Activated CD4-positive, alpha-beta T cell treated with anti-CD3 and anti-CD28 coated beads for 4 hours (primary cell): ENCODE results near the gene CD300A.

Experiments
- DNase-seq, 2 donors: peaks; one replicate each; pipeline ENCODE4 v3.0.0-alpha.2; 2020

CD300A gene

DNA sequence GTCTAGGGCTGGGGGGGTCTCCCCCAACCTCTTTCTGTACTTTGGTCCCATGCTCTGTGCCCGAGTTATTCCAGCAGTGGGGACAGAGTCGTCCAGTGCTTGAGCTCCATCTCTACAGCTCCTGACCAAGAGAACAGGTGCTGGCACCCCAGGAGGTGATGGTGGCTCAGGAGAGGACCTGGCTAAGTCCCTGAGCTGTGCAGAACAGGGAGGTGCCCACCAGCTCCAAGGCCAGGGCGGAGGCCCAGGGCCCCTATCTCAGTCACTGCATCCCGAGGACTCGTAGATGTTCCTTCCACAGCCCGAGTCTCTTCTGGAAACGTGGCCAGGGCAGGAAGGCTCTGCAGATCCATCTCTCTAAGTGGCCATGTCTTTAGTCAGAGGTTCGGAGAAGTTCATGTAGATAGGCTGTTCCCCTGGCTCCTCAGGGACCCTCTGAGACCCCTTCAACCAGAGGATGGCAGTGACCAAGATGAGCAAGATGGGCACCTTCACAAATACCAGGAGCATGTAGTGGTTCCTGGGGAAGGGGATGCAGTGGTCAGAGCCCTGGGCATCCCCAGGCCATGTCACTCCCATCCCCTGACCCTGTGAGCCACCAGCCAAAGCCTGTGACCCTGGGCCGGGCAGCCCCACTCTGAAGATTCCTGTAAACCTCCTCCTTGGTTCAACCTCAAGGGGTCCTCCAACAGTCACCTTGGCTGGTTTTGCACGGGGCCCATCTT, 56.1 kb downstream of the CD300A start:
- DNase-seq = no peak

DNA sequence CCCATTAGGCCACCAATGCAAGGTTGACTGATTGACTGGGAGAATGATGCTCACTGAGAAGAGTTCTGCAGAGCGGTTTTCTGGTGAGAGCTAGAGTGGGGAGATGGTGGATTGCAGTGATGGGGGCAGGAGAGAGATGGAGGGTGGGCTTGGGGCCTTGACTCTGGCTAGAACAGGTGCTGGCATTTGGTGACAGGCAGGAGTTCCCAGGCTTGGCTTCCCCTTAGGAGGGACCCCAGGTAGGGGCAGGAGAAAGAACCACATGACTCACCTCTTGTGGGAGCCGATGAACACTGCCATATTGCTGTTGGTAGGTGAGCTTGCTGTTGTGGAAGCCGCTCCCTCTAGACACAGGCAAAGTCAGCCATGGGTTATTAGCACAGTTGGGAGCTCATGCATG, 56.9 kb downstream of the CD300A start:
- DNase-seq = no peak

DNA sequence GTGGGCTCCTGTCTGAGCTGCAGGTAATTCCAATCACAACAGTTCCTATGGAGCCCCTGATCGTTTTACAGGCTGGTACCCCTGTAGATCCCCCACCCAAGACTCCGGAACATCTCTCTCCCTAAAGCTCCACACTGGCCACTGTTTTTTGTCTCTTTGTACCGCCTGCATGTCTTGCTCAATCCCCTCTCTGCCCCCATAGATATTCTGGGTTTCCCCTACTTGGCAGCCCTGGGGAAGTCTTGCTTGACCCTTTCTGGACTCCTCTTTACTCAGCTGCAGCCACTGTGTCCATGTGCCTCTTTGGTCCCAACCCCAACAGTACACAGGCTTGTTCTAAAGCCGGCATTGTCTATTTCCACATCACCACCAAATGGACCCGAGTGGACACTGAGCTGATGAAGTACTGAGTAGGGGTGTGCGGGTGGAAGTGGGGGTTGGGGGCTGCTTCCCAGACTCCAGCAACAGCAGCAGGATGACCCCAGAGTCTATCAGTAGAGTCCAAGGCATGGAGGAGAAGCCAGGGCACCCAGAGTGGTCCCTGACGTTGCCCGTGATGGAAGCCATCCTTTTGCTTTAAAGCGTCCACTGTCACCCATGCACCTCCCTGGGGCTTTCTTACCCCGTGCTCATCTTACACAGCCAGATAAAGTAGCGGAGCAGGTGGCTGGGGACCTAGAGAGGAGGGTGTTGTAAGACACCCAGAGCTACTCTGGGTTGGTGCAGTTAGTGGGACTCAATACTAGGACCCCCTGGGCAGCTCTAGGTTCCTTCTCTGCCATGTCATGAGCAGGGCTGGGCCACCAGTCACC, 58.4 kb downstream of the CD300A start:
- DNase-seq = no peak

DNA sequence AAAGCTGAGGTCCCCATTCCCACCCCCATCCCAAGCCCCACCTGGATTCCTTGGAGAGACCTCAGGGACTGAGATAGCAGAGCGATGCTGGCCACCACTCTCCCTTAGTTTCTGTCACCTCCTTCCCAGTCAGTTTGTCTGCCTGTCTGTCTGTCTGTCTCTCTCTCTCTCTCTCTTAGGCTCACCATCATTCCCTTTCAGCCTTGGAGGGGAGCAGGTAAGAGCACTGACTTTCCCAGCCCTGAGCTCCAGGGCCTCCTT, 59.0 kb downstream of the CD300A start:
- no peak for DNase-seq

DNA sequence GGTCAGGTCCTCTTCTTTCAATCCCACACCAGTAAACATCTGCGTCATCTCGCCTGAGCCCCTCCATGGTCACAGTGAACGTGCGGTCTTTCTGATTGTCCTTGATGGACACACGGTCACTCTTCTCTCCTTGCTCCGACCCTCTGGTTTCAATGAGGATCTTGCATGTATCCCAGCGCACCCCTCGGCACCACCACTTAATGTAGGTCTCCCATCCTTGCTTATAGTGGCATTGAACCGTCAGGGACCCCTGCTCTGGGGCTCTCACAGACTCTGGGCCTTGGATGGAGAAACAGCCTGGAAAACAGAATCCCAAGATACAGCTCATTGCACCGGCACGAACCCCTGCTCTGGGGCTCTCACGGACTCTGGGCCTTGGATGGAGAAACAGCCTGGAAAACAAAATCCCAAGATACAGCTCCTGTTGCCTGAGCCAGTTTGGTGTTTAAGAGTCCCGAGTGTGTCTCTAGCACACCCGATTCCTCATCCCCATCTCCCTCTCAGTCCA, 59.4 kb downstream of the CD300A start:
- DNase-seq = no peak

DNA sequence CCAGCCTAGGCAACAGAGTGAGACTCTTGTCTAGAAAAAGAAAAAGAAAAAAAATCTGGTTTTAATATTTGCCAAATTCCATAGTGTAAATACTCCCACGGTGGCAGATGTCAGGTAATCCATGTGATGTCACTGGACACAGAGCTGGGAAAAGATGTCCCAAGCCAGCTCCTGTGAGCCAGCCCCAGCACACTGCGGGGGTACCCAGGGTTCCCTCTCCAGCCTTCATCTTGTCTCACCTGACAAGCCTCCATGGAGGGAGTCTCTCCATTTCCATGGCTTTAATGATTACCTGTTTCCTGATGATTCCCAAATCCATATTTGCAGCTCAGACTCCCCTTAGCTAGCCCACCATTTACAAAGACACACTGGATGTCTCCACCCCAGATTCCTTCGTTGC, 60.2 kb downstream of the CD300A start:
- no peak for DNase-seq

DNA sequence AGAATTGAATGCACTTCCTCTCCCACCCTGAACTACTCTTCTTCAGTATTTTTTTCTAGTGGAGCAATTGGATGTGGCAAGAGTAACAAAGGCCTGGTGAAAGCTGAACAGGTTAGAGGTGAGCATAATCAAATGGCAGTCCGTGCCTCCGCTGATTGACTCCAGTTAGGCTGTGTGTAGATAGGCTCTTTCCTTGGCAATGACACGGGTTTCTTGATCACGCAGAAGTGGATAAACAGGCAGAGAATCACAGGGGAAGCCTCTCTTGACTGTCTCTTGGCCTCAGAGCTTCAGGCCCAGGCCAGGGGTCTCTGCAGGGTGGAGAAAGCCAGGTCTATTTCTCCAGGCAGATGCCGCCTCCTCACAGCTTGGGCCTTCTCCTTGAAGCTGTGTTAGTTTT, 60.6 kb downstream of the CD300A start:
- no peak for DNase-seq

DNA sequence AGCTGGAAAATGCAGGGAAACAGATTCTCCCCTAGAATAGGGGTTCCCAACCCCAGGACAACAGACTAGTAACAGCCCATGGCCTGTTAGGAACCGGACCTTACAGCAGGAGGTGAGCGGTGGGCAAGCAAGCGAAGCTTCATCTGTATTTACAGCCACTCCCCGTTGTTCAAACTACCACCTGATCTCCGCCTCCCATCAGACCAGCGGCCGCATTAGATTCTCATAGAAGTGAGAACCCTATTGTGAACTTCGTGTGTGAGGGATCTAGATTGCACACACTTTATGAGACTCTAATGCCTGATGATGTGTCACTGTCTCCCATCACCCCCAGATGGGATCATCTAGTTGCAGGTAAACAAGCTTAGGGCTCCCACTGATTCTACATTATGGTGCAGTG, 61.3 kb downstream of the CD300A start:
- no peak for DNase-seq

DNA sequence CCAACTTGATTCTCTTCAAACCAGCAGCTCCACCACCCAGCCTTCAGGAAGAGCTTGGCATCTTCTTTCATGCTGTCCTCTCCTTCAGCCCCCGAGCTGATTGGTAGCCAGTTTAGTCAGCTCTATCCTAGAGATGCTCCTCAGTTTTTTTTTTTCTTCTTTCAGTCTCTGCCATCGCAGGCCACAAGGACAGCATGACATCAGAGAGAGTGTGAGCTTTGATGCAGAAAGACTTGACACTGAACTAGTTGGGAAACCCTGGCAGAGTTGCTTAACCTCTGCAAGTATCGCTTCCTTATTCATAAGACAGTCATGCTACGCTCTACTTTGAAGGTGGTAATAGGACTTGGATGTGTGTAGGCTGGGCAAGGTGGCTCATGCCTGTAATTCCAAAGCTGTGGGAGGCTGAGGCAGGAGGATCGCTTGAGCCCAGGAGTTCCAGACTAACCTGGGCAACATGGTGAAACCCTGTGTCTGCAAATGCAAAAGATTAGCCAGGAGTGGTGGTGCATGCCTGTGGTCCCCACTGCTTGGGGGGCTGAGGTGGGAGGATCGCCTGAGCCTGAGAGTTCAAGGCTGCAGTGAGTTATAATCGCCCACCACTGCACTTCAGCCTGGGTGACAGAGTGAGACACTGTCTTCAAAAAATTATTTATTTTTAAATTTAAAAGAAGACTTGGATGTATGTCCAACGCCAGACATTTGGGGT, 62.2 kb downstream of the CD300A start:
- no peak for DNase-seq

DNA sequence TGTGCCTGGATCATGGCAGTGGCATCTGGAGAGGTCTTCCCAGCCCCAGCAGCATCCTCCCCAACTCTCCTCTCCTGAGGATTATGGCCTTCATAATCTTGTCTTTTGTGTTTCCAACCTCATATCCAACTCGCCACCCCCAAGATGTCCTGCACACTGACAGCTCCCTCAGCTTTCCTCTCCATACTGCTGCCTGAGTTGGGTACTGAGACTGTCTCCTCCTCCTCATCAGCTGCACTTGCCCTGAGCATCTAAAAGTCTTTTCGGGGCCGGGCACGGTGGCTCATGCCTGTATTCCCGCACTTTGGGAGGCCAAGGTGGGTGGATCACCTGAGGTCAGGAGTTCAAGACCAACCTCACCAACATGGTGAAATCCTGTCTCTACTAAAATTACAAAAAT, 62.8 kb downstream of the CD300A start:
- no peak for DNase-seq

DNA sequence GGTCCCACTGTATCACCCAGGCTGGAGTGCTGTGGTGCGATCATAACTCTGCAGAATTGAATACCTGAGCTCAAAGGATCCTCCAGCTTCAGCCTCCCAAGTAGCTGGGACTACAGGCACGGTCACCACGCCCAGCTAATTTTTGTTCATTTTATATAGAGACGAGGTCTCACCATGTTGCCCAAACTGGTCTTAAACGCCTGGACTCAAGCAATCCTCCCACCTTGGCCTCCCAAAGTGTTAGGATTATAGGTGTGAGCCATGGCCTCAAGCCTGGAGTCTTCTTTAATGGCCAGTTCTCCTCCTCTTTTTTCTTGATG, 64.4 kb downstream of the CD300A start:
- no peak for DNase-seq

DNA sequence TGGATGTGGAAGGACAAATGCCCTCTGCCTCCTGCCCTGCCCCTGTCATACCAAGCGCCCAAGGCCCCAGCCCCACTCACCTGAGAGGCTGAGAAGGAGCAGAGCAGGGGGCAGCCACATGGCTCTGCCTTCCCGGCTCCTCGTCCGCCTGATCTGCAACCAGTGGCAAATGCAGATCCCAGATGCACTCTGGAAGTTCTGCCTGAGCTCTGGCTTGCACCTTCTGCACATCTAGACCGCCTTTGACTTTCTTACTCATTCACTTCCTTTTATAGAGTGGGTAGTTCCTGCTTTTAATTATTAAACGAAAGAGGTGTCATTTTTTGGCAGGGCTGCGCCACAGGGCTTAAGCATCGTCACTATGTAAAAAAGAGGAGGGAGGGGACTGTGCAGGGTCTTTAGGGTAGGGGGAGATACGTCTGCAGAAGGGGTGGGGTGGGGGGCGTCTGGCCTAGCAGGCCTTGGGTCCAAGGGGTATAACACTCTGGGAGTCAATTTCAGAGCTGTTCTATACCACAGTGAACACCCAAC, 64.9 kb downstream of the CD300A start, which contains the start of gene CD300LB:
CD300LB (minus strand) TSS at position 245 of the 531 bp plus-strand sequence; CDS start at position 120, 125 bp downstream.
- DNase-seq = no peak

DNA sequence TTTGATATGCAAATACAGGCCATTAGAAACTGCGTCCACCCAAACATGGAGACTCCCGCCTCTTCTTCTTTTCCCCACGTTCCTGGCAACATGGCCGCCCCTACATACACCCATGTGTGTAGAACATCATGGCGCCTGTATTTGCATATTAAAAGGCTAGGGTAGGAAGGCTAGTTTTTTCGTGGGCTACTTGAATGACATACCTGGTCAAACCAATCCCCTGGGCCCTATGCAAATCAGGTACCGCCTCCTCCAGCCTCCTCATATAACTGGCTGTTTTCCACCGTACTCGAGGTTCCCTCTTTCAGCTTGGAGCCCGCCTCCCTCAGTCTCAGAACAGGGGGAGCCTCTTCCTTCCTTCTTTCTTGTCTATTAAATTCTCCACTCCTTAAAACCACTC, 65.7 kb downstream of the CD300A start:
- no peak for DNase-seq
